Measurements from ENCODE around the gene HEXD.

HEXD gene

GRCh38 chr17:82416771-82417170 is 1.4 kb upstream of the HEXD start:
- no peak for DNase-seq

DNA sequence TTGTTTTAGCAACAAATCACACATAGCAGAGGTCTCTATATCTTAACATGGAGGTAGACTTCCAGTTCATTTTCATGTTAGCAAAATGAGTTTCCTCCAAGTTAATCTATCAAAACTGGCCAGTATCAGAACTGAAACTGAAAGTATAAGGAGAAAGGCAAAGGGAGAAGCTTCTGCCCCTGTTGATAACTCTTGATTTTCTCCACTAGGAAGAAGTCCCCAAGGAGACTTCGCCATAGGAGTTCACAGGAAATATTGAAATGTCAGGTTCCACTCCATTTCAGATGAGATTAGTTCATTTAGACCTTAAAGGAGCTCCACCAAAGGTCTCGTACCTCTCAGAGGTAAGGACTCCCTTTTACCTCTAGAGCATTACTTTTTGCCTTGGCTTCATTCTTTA is 1.4 kb downstream of the HEXD start:
- DNase-seq = no peak

DNA sequence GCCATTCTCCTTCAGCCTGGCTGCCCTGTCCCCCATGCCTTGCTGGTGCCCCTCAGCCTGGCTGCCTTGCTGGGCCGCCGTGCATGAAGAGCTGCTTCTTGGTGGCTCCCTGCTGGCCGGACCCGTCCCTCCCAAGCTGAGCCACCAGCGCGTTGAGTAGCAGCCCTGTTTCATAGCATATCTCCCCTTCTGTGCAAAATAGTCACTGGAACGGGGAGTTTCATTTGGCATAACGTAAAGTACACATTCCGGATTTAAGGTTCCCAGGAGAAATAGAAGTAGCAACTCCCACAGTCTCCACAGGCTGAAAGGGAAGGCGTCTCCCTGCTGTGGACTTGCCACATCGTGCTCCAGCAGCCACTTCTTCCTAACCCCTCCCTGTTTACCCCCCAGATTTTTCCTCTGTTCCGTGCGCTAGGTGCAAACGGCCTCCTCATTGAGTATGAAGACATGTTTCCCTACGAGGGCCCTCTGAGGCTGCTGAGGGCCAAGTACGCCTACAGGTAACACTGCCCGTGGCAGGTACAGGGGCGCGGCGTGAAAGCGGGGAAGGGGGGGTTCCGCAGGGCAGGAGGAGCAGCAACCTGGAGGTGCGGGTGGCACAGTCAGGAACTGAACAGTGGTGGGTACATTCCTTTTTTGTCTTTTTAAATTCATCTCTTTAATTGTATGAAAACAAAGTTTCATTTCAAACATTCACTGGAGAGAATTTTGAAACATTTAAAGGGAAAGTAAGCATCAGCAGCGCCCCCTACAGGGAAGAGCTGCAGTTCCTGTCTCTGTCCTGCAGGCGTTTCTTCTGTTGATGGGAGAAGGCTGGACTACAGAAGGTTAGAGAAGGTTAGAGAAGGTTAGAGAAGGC is 6.1 kb downstream of the HEXD start:
- DNase-seq = peak; percentile 29

- DNase-seq = no peak
These were observed 6.7 kb downstream of the HEXD start for GRCh38 chr17:82424863-82425159.

DNA sequence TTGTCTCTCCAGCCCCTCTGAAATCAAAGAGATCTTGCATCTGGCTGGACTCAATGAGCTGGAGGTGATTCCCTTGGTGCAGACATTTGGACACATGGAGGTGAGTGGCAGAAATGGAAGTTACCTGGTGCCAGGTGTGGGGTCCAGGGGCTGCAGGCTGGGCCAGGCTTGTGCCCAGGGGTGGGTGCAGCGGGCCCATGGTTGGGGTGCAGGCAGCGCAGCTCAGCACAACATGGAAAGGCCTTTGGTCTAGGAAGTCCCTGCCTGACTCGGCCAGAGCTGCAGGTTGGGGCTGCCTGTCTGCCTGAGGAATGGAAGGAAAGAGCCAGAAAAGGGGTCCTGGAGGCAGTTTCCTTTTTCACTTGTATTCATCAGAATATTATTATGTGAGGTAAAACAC is 10.4 kb downstream of the HEXD start:
- DNase-seq = no peak

DNA sequence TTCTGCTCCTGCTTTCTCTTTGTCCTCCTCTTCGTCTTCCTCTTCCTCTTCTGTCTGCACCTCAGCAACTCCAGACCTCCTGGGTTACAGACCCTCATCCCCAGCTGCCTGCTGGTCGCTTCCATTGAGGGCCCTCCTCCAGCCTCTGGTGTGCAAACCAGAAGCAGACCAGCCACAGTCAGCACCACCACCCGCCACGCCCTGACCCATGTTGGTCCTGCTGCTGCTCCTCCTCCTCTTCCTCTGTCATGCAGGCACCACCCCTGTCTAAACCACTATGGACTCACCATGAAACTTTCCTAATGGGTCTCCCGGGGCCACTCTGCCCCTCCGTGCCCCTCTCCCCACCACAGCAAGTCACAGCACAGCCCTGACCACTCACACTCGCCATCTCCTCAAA is 11.7 kb downstream of the HEXD start:
- no peak for DNase-seq

DNA sequence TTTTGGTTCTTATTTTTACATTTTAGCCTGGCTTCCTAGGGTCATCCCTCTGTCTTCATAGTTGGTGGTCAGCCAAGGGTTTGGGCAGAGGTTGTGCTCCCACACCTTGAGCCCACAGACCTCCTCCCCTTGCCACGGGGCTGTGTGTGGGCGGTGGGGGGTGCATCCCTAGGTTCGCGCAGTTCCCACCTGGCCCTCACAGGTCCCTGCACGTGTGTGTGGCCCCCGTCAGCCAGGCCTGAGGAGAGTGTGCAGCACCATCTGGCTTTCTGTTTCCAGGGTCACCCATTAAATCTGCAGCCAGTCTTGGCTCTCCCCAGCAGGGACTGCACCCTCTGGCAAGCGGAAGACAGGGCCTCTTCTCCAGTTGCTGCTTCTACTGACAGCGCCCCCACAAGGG is 13.9 kb downstream of the HEXD start:
- no peak for DNase-seq

DNA sequence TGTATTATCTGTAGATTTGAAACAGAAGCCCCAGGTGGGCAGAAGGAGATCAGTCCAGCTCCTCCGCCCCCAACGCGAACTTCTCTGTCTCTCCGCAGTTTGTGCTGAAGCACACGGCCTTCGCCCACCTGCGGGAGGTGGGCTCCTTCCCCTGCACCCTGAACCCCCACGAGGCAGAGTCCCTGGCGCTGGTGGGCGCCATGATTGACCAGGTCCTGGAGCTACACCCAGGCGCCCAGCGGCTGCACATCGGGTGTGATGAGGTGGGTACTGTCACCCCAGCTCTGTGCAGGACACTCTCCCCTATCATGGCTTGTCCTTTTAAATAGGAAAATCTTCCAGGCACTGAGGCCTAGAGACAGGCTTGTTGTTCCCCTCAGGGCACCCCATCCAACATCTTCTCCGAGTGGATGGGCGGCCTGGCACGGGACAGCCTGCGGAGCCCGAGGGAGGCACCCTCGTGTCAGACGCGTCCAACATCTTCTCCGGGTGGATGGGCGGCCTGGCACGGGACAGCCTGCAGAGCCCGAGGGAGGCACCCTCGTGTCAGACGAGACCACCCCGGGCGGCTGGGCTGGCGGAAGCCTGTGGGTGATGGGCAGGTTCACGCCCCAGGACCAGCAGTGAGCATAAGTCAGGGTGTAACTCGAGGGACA is 15.5 kb downstream of the HEXD start:
- no peak for DNase-seq

DNA sequence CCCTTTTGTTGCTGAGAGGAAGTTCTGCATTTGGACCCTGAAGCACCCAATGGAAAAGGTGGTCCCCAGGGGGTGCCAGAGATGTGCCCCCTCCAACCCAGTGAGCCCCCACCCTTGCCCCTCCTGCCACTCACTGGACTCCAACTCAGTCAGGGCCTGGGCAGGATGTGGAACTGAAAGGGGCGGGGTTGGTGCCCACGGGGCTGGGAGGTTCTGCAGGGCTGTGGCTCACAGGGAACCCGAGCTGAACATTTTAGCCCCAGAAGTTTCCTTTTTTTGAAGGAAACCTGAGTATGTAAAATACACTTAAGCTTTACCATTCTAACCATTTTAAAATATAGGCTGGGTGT is 16.0 kb downstream of the HEXD start:
- peak; percentile 22 for DNase-seq

DNA sequence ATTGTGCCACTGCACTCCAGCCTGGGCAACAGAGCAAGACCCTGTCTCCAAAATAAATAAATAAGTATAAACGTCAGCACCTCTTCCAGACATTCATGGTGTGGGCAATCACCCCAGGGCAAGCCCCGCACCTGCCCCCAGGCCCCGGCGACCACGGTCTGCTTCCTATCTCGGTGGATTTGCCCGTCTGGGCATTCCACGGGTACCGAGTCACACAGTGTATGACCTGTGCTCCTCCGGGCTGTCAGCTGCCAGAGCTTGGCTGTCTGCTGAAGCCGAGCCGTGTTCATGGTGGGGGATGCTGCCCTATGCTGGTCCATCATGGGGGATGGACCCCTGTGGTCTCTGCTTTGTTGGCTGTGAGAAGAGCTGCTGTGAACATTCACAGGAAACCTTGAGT is 17.0 kb downstream of the HEXD start:
- DNase-seq = no peak

DNA sequence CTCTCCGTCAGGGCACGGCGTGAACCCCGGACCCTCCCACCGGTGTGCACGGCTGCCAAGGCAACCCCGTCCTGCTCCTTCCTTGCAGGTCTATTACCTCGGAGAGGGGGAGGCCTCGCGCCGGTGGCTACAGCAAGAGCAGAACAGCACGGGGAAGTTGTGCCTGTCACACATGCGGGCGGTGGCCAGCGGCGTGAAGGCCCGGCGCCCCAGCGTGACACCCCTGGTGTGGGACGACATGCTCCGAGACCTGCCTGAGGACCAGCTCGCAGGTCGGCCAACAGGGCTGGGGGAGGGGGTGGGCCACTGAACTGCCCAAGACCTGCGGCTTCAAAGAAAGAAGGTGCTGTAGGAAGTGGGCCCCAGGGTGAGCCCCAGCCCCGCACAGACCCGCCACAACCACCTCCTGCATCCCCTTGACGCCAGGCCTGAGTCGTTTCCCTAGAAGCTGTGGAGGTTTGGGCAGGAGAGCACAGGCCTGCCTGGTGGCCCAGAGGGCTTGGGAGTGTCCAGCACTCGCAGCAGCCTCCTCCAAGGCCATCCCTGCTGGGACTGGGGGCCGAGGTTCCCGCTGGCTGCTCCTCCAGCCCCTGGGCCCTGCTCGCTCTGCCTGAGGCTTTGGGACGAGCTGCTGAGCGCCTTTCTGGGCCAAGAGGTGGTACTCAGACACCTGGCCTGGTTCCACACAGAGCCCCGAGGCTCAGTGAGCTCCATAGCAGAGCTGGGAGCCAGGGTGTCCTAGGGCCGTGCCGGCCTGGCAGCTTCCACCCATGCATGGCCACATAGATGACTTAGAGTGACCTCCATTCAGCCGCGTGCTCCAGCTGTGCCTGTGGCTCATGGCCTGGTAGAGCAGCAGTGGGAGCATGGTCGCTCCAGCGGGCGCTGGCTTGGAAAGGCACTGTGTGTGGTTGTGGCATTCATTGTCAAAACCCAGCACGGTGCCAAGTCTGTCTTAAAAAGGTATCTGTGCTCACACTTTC is 17.7 kb downstream of the HEXD start:
- DNase-seq = no peak

DNA sequence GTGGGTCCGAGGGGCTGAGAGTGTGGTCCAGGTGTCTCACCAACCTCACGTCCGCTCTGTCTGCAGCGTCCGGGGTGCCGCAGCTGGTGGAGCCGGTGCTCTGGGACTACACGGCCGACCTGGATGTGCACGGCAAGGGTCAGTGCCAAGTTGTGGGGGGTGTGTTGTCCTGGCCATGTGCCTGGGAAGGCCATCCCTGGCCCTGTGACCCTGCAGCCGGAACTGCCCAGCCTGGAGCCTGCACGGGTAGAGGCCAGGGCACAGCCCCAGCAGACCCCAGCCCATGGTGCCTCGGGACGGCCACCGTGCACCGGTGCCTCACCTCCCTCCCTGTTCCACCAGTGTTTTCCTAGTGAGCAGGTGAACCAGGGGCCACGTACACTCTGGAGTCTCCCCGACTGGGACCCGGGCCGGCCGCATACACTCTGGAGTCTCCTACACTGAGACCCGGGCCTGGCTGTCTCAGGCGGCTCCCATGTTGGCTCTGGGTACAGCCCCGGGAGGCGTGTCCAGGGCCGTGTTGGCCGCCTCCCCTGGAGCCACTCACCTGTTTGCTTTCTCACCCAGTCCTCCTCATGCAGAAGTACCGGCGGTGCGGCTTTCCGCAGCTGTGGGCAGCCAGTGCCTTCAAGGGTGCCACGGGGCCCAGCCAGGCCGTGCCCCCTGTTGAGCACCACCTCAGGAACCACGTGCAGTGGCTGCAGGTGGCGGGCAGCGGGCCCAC is 18.6 kb downstream of the HEXD start:
- DNase-seq = no peak

DNA sequence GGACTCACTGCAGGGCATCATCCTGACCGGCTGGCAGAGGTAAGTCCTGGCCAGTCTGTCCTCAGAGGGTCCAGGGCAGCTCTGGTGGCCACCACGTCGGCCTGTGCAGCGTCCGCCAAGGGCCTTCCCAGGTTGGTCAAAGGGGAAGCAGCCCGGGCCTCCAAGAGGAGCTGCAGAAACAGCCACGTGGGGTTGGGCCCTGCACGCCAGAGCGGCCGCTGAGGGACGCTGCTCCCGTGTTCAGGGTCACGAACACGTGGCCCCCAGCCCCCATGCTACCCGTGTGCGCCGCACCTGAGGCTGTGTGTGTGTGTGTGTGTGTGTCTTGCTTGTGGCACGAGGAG is 19.1 kb downstream of the HEXD start:
- DNase-seq = no peak

GRCh38 chr17:82438401-82439193 is 20.4 kb downstream of the HEXD start:
- no peak for DNase-seq

- DNase-seq = no peak
These were observed 21.2 kb downstream of the HEXD start for GRCh38 chr17:82439194-82439828.

DNA sequence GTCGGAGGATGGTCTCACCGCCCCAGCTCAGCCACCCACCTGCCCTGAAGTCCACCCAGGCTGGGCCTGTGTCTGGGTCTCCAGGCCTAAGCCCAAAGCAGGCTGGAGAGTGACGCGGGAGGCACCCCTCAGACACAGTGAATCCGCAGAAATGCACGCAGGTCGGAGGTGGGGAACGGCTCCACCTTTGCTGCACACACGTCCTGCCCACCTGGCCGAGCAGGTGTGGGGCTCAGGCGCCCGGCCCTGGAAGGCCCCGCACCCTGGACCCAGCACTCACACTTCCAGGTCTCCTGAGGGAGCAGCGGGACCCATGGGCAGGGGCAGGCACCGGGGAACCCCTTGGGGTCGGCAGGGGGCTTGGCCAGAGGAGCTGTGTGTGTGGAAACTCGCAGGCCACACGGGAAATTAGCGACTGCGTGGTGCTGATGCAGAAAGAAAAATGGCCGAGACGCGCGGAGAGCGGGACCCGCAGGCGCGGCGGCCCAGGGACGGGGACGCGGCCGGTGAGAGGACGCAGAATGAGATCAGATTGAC is 21.8 kb downstream of the HEXD start:
- no peak for DNase-seq

GRCh38 chr17:82440469-82440981 is 22.4 kb downstream of the HEXD start:
- DNase-seq = no peak

- DNase-seq = no peak
These were observed 23.0 kb downstream of the HEXD start for GRCh38 chr17:82440991-82441627.

DNA sequence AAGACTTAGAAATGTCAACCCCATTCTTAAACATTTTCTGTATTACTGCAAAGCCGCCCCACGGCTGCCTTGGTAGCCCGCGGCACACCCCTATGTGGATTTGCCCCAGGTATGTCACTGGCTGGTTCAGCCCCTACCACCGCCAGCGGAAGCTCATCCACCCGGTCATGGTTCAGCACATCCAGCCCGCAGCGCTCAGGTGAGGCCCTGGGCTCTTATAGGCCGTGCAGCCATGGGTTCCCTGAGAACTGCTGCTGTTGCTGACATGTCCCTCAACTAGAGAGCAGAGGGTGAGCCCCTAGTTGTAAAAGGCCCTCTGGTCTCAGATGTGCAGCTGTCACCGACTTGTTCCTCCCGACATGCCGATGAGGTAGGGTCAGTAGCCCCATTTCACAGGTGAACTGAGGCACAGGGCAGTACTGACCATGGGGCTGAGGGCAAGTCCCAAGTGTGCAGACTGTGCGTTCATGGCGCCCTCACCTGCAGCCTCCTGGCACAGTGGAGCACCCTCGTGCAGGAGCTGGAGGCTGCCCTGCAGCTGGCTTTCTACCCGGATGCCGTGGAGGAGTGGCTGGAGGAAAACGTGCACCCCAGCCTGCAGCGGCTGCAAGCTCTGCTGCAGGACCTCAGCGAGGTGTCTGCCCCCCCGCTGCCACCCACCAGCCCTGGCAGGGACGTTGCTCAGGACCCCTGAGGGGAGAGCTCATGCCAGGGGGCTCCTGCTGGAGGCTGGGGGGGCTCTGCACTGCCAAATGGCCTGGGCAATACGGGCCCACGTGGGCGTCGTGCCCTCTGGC is 23.7 kb downstream of the HEXD start:
- no peak for DNase-seq

All from activated effector memory CD4-positive, alpha-beta T cell treated with Interleukin-2 at 50 U/mL for 16 hours (primary cell).